ENCODE results near the gene RNF157.
A peak's percentile ranks its signal among the peaks of the same experiment; 100 is the strongest.

Gene RNF157

DNA sequence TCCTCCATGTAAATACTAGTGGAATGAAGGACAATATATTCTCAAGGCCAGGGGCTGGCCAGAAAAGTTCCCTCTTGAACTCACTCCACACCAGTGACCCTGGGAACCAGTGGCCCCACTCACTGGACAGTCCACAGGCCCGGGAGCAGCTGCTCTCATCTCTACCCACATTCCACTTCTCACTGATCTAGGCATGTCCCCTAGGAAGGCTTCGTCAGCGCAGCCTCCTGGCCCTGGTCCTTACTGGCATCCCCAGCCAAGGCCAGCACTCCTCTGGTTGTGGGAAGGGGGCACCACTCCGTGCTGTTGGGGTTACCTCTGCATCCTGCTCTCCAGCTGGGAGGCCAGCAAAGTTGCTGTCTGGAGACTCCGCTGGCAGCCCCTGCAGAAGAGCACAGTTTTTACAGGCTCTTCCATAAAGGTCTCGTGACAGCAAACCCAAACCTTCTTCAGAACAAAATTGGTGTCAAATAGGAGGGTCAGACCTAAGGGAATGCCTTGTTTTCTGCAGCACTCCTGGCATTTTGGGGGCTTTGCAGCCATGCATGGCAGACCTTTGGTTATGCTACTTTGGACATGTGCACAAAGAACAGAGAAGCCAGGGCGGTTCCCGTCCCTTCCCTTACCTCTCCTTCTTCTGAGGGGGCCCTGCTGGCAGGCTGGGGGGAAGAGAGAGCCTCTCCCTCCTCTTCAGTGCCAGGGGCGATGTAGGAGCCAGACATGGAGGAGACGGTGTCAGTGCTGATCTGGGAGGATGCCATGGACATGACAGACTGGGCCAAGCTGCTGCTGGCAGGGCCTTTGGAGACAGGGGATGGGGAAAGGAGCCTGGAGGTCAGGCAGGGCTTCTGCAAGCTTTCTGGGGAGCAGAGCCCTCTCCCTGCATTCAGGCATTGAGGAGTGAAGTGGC lies 85.1 kb downstream of the RNF157 start:
- no peak for DNase-seq

GRCh38 chr17:76154292-76154691 lies 86.0 kb downstream of the RNF157 start:
- DNase-seq: no peak

DNA sequence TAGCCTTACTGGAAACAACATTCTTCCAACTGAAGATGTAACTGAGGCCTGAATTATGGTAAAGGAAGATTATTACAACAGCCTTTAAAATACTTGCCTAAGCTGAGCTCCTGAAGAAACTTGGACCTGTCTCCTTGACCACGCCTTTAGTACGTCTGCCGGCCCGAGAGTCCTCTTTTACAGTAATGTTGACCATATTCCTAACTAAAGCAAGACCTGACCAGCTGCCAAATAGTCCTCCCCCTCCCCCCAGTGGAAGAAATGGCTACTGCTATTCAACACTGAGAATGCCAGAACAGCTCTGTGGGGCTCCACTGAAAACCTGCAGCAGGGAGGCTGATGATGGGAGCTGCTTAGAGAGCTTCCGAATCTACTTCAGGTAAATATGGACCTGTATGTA lies 86.7 kb downstream of the RNF157 start:
- no peak for DNase-seq

DNA sequence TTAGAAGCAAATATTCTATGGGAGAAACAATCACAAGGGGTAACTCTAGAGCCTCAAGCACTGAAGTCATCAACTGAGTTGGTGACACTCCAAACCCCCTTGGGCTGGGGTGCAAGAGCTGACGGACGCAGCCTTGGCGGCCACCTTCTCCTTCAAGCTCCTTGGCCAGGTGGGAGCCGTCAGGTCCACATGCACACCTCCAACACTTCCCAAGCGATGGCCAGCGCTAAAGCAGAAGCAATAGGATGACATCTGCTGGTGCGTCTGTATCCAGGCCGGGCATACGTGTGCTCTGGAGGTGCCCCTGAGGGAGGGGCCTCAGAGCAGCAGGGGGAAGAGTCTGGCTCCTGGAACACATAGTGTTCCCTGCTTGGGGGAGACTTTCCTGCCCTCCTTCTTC lies 87.1 kb downstream of the RNF157 start:
- DNase-seq: no peak

- no peak for DNase-seq
Observed at GRCh38 chr17:76152591-76152990, 87.7 kb downstream of the RNF157 start.

DNA sequence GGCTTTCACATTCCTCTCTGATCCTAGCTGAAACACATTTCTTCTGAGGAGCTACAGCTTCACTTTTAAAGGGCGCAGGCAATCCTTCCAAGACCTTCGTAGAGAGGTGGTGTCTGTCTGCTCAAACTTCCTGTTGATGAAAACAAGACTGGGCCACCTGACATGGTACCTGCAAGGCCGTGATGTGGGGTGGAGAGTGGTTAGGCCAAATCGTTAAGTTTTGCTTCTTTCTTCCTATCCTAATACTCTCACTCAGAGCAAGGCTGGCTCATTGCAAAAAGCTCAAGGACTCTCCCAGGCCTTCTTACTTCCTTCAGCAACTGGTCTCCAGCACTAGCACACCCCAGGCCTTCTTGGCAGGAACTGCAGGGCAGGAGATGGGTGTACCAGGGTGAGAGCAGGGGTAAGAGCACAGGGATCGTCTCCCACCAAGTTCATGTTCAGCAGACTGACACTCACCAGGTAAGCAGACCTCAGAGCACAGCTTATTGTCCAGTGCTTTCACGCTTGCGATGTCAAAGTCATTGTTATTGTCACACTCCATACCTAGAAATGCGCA lies 88.3 kb downstream of the RNF157 start:
- DNase-seq: no peak

GRCh38 chr17:76150712-76151622 lies 89.3 kb downstream of the RNF157 start:
- DNase-seq: no peak

DNA sequence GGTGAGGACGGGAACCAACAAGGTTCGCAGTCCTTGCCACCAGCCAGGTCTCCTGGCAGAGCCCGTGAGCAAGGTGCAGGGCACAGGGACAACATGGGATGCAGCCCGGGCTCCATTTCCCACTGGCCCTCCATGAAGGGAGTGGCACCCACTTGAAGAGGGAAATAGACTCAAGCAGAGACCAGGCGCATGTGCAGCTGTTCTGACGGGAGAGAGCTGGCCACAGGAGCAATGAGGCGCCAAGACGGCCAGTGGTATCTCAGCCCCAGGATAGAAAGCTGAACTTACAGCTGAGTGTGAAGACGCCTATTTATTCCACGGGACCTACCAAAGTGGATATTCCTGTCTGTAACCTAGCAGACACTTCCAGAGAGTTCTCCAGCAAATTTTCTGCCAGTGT lies 91.1 kb downstream of the RNF157 start:
- DNase-seq: no peak

DNA sequence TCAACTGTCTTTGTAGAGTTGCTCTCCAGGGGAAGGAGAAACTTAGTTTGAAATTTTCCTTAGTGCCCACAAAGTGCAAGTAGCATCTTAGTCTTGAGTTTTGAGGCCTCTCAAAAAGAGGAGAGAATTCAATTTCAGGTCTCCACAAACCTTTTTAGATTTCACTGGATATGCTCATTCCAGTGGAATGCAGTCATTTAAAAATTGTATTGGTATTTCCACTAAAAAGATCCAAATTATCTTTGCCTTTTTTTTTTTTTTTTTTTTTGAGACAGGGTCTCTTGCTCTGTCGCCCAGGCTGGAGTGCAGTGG lies 92.3 kb downstream of the RNF157 start:
- no peak for DNase-seq

DNA sequence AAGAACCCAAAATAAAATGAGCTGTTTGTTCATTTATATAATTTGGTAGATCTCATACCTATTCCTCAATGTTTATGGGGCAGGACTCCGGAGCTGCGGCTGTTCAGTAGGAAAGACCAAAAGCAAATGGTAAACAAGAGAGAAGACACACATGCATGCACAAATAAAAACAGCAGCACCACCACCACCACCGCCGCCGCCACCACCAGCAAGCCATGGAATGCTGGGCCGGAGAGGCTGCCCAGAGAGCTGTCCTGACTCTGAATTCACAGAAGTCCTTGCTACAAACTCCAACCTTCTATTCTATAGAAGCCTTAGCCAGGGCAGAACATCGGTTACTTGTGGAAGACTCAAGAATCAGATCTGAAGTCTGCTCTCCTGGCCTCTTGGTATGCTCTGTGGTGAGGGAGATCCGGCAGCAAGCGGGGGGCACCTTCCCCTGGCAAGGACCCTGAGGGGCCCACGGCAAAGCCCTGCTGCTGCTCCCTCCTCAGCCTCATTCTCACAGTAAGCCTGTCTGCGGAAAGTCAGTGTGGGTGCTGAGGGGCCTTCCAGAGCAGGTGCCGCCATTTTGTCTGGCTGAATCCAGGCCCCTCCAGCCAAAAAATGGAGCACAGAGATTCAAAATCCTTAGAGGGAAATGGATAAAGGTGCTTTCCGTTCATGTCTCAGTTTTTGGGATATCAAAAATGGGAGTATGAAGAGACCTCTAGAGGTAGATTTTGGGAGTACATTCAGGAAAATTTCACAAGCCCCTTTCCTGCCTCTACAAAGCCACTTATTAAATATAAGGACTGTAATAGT lies 92.9 kb downstream of the RNF157 start:
- DNase-seq: no peak

GRCh38 chr17:76146053-76146851 lies 94.0 kb downstream of the RNF157 start:
- DNase-seq: no peak

DNA sequence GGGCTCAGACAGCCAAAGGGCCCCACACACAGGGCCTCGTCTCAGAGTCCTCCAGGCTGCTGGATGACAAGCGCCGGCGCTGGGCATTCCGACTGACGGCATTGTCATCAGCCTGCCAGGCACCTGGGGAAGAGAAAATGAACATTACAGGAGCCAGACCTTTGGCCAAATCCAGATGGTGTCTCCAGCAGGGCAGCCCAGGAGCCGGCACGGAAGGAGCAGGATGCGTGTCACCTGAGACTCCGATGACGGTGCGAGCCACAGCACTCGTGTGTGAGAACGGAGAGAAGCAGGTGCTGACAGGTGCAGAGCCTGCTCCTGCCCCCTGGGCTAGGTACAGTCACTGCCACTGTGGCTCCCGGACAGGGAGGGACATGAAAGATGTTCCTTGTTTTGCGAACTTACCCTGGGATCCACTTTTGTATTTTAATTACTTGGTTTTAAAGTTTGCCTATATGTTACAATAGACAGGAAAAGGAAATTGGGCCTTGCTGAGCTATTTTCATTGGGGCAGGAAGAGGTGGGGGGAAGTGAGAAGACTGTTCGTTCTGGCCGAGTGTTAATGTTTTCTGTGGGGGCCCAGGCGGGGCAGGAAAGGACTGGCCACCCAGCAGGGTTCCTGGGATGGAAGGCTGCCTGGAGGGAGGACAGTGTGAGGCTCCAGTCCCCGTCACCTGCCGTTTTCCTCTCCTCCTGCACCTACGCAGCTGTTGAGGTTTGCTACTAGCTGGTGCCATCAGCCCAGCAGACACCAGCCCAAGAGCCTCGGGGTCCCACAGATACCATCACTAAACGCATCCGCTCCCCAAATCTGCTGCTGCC lies 94.9 kb downstream of the RNF157 start:
- DNase-seq: no peak

GRCh38 chr17:76142585-76143041 lies 97.7 kb downstream of the RNF157 start:
- DNase-seq: no peak

DNA sequence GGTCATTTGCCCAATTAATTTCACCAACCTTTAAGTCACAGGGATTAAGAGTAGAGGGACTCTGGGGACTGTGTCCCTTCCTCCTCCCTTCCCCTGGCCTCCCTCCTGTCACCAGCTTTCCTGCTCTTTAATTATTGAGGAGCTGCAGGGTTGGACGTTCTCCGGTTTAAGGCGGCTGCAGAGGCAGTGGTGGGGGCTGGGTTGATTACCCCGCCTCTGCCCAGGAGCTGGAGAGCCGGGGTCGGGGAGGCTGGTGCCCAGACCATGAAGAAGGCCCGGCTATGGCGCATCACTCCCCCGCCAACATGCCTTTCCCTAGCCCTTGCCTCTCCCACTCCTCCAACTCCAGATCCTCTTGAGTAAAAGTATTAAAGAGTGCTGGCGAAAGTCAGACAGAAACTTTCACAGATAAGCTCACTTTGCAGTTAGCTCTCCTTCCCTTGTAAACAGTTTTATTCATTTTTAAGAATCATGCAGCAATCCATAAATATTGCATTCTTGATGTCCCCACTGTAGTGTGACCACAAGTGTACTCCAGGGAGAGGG lies 98.2 kb downstream of the RNF157 start:
- DNase-seq: no peak

- peak; percentile 87 to 93 for DNase-seq
Observed at GRCh38 chr17:76141212-76142038, 98.9 kb downstream of the RNF157 start, which contains the start of gene FOXJ1. FOXJ1 (minus strand) TSS chr17:76141245; CDS start chr17:76140395, 850 bp downstream.

DNA sequence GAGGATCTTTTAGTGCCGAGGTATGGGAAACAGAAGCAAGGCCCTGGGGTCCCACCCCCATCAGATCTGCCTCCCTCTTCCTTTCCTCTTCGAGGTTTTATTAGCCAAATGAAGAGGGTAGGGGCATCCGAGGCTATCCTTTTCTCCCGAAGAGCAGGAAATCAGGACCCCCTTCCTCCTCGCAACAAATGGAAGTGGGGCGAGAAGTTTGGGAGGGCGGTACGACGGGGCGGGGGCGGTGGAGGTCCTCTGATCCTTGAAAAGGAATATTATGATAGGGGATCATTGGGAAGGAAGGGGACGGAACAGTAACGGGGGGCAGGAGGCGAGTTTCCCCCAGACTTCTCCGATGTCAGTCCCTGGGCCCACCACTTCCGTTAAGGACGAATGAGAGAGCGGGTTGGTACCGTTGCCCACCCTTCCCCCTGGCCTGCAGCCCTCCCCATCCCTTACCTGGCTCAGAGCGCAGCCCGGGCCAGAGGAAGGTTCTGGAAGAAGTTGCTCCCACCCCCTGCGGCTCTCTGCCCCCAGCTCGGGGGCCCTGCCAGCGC lies 99.6 kb downstream of the RNF157 start:
- DNase-seq: no peak

DNA sequence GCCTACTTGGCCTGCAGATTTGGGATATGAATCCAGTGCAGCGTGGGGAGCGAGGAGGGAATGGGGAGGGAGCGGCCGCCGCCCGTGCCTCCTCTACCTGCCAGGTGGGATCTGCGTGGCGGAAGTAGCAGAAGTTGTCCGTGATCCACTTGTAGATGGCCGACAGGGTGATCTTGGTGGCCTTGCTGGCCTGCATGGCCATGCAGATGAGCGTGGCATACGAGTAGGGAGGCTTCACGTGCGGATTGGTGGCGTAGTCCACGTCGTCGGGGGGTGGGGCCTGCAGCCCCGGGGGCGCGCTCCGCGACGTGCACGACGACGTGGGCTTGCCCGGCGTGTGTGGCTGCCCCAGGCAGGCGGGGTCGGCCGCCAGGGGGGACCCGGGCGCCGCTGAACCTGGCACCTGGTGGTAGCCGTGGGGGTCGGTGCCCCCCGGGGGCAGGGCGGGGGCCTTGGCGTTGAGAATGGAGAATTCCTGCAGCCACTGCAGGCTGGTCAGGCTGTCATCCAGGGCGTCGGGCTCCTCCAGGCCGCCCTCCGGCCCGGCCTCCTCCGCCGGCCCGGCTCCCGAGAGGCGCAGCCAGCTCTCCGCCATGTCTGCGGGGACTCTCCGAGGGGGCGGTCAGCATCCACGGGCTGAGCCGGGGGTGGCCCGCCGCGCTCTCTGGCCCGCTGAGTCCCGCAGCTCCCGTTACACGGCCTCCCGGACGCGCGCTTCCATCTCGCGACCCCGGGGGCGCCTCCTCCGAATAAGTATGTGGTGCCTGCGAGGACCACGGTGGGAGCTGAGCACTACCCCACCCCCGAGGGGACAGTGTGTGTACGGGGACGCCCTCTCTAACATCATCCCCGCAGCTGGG lies 100.3 kb downstream of the RNF157 start:
- peak in 1 of 2 donors; percentile 34 for DNase-seq
